GM18526 (cell line): ENCODE data around the gene SFRP4.

Source experiments
- POLR2A ChIP-seq: IDR thresholded peaks from 3 replicates; pipeline ENCODE4 v1.6.1; 2011; ENCODE audit not compliant: insufficient read length; ENCODE audit errors: extremely low read depth

The SFRP4 gene

DNA sequence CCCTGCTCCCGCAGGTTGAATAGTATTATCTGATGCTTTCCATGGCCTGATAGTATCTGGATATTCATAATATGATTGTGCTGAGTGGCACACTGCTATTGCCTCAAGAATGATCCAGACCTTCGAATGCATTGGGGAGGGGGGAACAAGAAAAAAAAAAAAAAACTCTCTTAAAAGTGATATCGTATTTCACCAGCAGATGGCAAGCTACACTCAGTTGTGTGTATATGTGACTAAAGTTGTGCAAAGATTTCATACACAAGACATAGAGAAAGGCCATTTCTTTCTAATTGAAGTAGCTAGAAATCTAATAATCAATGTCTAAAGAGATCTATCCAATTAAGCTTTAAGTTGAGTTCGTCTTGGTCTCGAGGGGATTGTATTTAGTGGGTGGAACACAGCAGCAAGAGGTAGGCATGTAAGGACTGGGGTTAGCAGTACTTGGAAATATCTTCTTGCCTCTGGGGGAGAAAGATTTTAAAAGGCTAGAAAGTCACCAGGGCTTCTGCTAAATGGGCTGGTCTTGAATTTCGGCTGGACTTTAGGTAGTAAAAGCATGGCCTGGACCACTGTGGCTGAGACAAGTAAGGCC lies 15.3 kb downstream of the SFRP4 start:
- TF ChIP-seq POLR2A, result no peak

DNA sequence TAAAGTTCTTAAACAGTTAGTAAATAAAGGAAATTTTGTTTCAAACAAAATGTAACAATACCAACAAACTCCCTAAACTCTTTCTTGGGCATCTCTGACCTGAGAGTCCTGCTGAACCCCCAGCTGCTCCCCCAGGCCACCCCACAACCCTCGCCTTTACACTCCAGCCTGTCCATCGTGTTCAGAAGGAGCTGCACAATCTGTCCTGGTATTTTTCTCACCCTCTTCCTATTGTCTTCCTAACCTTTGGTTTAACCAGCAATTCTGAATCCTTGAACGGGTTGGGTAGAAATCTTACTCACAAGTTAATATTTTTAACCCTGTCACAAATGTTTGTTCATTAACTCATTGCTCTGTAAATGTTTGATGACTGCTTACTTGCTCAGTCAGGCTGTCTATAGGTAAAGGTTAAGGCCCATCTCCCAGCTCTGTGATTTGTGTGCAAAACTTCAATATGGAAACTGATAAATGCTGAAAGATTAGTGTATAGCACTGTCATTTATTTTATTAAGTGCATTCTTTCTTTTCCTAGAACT lies 16.8 kb downstream of the SFRP4 start:
- TF ChIP-seq POLR2A, result no peak

DNA sequence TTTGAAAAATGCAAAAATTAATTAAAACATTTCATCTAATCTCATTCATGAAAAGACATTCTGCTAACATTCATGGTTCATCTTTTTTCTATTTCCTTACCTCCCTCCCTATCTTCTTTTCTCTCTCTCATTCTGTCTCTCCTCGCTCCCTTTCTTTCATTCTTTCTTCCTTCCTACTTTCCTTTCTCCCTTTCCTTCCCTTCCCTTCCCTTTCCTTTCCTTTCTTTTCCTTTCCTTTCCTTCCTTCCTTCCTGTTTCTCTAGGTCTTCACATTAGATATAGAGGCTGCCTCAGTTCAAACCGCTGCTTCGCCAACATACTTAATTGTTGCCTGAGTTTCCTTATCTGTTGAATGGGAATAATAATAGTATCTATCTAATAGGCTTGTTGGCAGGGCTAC lies 21.9 kb downstream of the SFRP4 start:
- TF ChIP-seq POLR2A, result no peak

DNA sequence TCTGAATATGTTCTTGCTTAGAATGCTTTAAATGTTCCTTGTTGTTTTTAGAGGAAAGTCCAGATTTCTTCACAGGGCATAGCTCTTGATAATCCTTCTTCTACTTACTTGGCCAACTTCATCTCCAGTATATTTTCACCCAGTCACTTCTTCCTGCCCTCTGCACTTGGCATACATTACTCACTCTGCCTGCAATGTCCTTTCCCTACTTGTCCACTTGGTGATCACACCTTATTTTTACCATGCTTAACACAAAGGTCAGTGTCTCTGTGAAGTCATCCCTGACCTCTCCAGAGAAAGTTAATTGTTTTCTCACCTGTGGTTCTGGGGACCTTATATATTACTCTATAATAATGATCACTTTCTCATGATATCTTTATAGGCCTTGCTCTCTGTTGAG lies 23.3 kb downstream of the SFRP4 start:
- TF ChIP-seq POLR2A, result no peak

DNA sequence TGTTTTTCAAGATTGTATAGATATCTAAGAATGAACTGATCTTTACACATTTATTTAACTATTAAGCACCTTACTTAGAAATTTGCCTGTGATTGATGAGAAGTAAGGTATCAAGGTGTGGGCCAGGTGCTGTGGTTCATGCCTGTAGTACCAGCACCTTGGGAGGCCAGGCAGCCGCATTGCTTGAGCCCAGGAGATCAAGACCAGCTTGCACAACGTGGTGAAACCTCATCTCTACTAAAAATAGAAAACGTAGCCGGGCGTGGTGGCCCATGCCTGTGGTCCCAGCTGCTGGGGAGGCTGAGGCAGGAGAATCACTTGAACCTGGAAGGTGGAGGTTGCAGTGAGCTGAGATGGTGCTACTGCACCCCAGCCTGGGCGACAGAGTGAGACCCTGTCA lies 34.5 kb downstream of the SFRP4 start:
- no peak for TF ChIP-seq POLR2A
